ENCODE data around the gene KRT6B. TPM values are rescaled to one million over a fixed set of nuclear protein-coding genes. Genes with fewer than 3 reads are reported as not detected.

KRT6B gene
- total and polyA plus RNA-seq, 9 of the 15 experiments (the other 6 are each of a cell fraction or from before 2014, with no cell fraction given), result not detected

DNA sequence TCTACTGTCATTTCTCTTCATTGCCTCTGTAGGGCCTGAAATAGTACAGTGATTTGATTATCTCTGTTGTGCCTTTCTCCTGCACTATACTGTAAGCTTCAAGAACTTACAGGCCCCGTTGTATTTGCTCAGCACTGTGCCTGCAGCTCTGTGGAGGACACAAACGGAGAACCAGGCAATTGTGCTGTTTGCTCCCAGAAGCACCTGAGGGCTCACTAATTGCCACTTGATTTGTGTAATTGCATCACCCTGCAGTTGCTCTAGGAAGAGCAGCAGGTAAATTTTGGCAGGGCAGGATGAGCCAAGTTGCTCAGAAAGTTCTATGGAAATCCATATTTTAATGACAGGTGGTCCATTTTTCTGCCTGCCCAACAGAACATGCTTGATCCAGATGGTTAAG, 34.2 kb downstream of the KRT6B start:
- peaks cover 0 to 24% of the 10 kb centered on the region in 2 experiments; a peak in 2 of 5 replicates for H3K27me3 ChIP-seq (ENCODE audit: control insufficient read depth in 2 of 2, insufficient read depth in 2 of 2, low read length in 2 of 2)
- no peaks in the 10 kb centered on the region for H3K79me2 ChIP-seq (ENCODE audit: control insufficient read depth, insufficient read depth, low read length)
- no peak for TF ChIP-seq FOXA1 (IDR thresholded peaks at IDR 0.05; ENCODE audit: borderline replicate concordance)
- TF ChIP-seq HNRNPUL1 (IDR thresholded peaks at IDR 0.05; ENCODE audit: low read length), result no peak
- TF ChIP-seq, protein P1, sequence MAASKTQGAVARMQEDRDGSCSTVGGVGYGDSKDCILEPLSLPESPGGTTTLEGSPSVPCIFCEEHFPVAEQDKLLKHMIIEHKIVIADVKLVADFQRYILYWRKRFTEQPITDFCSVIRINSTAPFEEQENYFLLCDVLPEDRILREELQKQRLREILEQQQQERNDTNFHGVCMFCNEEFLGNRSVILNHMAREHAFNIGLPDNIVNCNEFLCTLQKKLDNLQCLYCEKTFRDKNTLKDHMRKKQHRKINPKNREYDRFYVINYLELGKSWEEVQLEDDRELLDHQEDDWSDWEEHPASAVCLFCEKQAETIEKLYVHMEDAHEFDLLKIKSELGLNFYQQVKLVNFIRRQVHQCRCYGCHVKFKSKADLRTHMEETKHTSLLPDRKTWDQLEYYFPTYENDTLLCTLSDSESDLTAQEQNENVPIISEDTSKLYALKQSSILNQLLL (CRISPR knock-in tag; IDR thresholded peaks at IDR 0.05; ENCODE audit: borderline replicate concordance), result no peak
- no peak for TF ChIP-seq JUN (IDR thresholded peaks at IDR 0.05; ENCODE audit: borderline replicate concordance, low read depth, low read length)
- no peak for TF ChIP-seq JUN (CRISPR knock-in tag; IDR thresholded peaks at IDR 0.05; ENCODE audit: borderline replicate concordance)
- TF ChIP-seq RB1 (IDR thresholded peaks at IDR 0.05; ENCODE audit: low read depth), result no peak
- no peak for TF ChIP-seq IFI16 (CRISPR knock-in tag; IDR thresholded peaks at IDR 0.05)
- TF ChIP-seq, protein P2, sequence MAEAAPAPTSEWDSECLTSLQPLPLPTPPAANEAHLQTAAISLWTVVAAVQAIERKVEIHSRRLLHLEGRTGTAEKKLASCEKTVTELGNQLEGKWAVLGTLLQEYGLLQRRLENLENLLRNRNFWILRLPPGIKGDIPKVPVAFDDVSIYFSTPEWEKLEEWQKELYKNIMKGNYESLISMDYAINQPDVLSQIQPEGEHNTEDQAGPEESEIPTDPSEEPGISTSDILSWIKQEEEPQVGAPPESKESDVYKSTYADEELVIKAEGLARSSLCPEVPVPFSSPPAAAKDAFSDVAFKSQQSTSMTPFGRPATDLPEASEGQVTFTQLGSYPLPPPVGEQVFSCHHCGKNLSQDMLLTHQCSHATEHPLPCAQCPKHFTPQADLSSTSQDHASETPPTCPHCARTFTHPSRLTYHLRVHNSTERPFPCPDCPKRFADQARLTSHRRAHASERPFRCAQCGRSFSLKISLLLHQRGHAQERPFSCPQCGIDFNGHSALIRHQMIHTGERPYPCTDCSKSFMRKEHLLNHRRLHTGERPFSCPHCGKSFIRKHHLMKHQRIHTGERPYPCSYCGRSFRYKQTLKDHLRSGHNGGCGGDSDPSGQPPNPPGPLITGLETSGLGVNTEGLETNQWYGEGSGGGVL (CRISPR knock-in tag; IDR thresholded peaks at IDR 0.05), result no peak
- TF ChIP-seq, protein P3, sequence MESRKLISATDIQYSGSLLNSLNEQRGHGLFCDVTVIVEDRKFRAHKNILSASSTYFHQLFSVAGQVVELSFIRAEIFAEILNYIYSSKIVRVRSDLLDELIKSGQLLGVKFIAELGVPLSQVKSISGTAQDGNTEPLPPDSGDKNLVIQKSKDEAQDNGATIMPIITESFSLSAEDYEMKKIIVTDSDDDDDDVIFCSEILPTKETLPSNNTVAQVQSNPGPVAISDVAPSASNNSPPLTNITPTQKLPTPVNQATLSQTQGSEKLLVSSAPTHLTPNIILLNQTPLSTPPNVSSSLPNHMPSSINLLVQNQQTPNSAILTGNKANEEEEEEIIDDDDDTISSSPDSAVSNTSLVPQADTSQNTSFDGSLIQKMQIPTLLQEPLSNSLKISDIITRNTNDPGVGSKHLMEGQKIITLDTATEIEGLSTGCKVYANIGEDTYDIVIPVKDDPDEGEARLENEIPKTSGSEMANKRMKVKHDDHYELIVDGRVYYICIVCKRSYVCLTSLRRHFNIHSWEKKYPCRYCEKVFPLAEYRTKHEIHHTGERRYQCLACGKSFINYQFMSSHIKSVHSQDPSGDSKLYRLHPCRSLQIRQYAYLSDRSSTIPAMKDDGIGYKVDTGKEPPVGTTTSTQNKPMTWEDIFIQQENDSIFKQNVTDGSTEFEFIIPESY (CRISPR knock-in tag; IDR thresholded peaks at IDR 0.05), result no peak
- no peak for FAIRE-seq
- ChIA-PET POLR2A (no interaction called here), CTCF (ENCODE audit: low intra/inter-chr PET ratio) (no interaction called here)
- peaks cover 7% of the 10 kb centered on the region; the same call in 1 of the 2 replicates for H4K20me1 ChIP-seq (replicated peaks; ENCODE audit: control insufficient read depth, insufficient read depth, low read length)
- BruUV-seq (replicated peaks), result no TSS peak
- WGBS (ENCODE audit: insufficient coverage, low coverage, missing lambda C conversion rate), result 5% methylated on average over 2 of the region's 2 CpGs
- no peak for DNase-seq (ENCODE audit: extremely low read depth in 1 of 4, low spot score in 3 of 4)
- intact Hi-C loops (cut with micrococcal nuclease), result no loop called here
- H3K9me1 ChIP-seq (ENCODE audit: control insufficient read depth, insufficient read depth, low read length), result peaks cover 3% of the 10 kb centered on the region
- no peak overlapping the region for H3K4me2 ChIP-seq (ENCODE audit: insufficient read depth, low read length)
- H3K9me3 ChIP-seq (replicated peaks; ENCODE audit: control insufficient read depth, insufficient read depth, low read depth, low read length), result no peaks in the 10 kb centered on the region
- H3K4me1 ChIP-seq (replicated peaks in 1 of 2; ENCODE audit: control insufficient read depth in 2 of 2, insufficient read depth in 2 of 2, low read length in 2 of 2), result no peaks in the 10 kb centered on the region; a peak in 1 of 5 replicates
- no peak overlapping the region for H3K27ac ChIP-seq (ENCODE audit: extremely low read depth, low read depth, low read length)
- in situ Hi-C loops (cut with MboI), result no loop called here
- H3K36me3 ChIP-seq (ENCODE audit: control insufficient read depth, insufficient read depth, low read length), result no peaks in the 10 kb centered on the region
- no peak overlapping the region for H2AFZ ChIP-seq (ENCODE audit: low read depth, low read length)
- no peak overlapping the region for H3K4me3 ChIP-seq
- H3K9ac ChIP-seq (ENCODE audit: insufficient read depth in 1 of 2, low read depth in 2 of 2, low read length in 2 of 2), result no peak overlapping the region
- ATAC-seq, result no peak
